Panc1 (cell line): ENCODE measurements around the gene R3HDM4. TPM values are rescaled to one million over a fixed set of nuclear protein-coding genes. Genes with fewer than 3 reads are reported as not detected.

Experiments used
- ATAC-seq: fragments of 200-7000 bp; cut with Tn5 transposase; 2 replicates; pipeline ENCODE4 v1.9.1; 2020; ENCODE audit warnings: mild to moderate bottlenecking, moderate library complexity
- BruUV-seq: library from RNA; stranded (reverse); fragments of 400-500 nt; replicated peaks from 2 replicates; lab custom pipeline; 2021; lab: Mats Ljungman, UMichigan
- CTCF ChIA-PET: fragments of 300-600 bp; sonication (Branson Sonifier 250); formaldehyde crosslinking; loops from one replicate; lab custom pipeline; 2022; ENCODE audit warnings: antibody characterized with exemption; lab: Charles Lee
- POLR2A ChIA-PET: fragments of 300-600 bp; sonication (Branson Sonifier 250); formaldehyde crosslinking; loops from one replicate; lab custom pipeline; 2022; ENCODE audit warnings: antibody characterized with exemption; lab: Charles Lee
- DNase-seq: peaks from one replicate; pipeline ENCODE4 v3.0.0-alpha.2; 2010; ENCODE audit warnings: low read depth, low spot score
- H3K27ac ChIP-seq: 2 replicates; pipeline ENCODE4 v1.5.1; 2011; ENCODE audit warnings: mild to moderate bottlenecking, low read length, inconsistent platforms
- H3K27me3 ChIP-seq: fragments of 200-500 bp; sonication (Bioruptor generic); 2 replicates; pipeline ENCODE4 v1.6.0; 2014; ENCODE audit warnings: low read length, inconsistent platforms; ENCODE audit not compliant: control insufficient read depth, insufficient read depth
- H3K36me3 ChIP-seq: fragments of 200-500 bp; sonication (Bioruptor generic); 2 replicates; pipeline ENCODE4 v1.5.1; 2014; ENCODE audit warnings: inconsistent platforms, mild to moderate bottlenecking, low read length, moderate library complexity; ENCODE audit not compliant: control insufficient read depth, insufficient read depth
- H3K4me1 ChIP-seq: 2 replicates; pipeline ENCODE4 v1.5.1; 2011; ENCODE audit warnings: inconsistent platforms, mild to moderate bottlenecking, low read length, moderate library complexity; ENCODE audit not compliant: control insufficient read depth, insufficient read depth
- H3K4me3 ChIP-seq, 2 experiments: 2 replicates each; pipeline ENCODE4 v1.5.1; 2011 to 2012; ENCODE audit warnings: low read depth in 2 of 2, low read length in 2 of 2, mild to moderate bottlenecking in 2 of 2, inconsistent platforms in 1 of 2, moderate library complexity in 1 of 2
- H3K9me3 ChIP-seq: fragments of 200-500 bp; sonication (Bioruptor generic); 2 replicates; pipeline ENCODE4 v1.5.1; 2014; ENCODE audit warnings: low read depth, mild to moderate bottlenecking, inconsistent platforms, low read length, moderate library complexity; ENCODE audit not compliant: control insufficient read depth, insufficient read depth
- CTCF ChIP-seq: fragments of 450-650 bp; IDR thresholded peaks from 2 replicates; pipeline ENCODE4 v1.5.1; 2017; ENCODE audit warnings: mild to moderate bottlenecking
- POLR2AphosphoS5 ChIP-seq: IDR thresholded peaks from 2 replicates; pipeline ENCODE4 v1.6.1; 2012; ENCODE audit warnings: mild to moderate bottlenecking, low read depth, low read length, moderate library complexity
- REST ChIP-seq, 2 experiments: IDR thresholded peaks; 2 replicates each; pipeline ENCODE4 v1.6.1; 2011 to 2012; ENCODE audit warnings: low read depth in 2 of 2, control low read depth in 1 of 2, low read length in 1 of 2, mild to moderate bottlenecking in 1 of 2, moderate library complexity in 1 of 2; ENCODE audit not compliant: insufficient read depth in 1 of 2
- SIN3A ChIP-seq: IDR thresholded peaks from 2 replicates; pipeline ENCODE4 v1.6.1; 2012; ENCODE audit warnings: low read depth, mild to moderate bottlenecking, low read length, moderate library complexity, borderline replicate concordance; ENCODE audit not compliant: insufficient read depth
- TCF7L2 ChIP-seq: IDR thresholded peaks from 2 replicates; pipeline ENCODE4 v1.6.1; 2011; ENCODE audit warnings: mild to moderate bottlenecking, low read depth, low read length, inconsistent platforms
- in situ Hi-C: cut with HindIII; loops from 2 replicates; pipeline ENCODE4 v1.10.0; 2016; ENCODE audit warnings: low sequenced_read_pairs, low pct_unique_long_range_greater_than_20kb
- intact Hi-C: fragments of 100-400 bp; cut with micrococcal nuclease; formaldehyde crosslinking; loops from one replicate; pipeline ENCODE4 v1.10.0; 2022; ENCODE audit not compliant: unreplicated experiment
- total RNA-seq: library from RNA; stranded (reverse); gene quantifications from one replicate; pipeline ENCODE4 v1.2.1, GENCODE V29; 2021; ENCODE audit not compliant: unreplicated experiment

Gene R3HDM4
- total RNA-seq, 1 experiment from 2014 or later, result 43.5 TPM

- in situ Hi-C loops, result no loop called here
- POLR2A ChIA-PET, result no interaction called here
- CTCF ChIA-PET, result interaction anchor here (0.6 to 0.7 kb wide), 2 partner anchors 15 to 71 kb away, joined by 3 read pairs; no protein-coding TSS in a partner anchor
Observed at GRCh38 chr19:858284-858683, 54.7 kb downstream of the R3HDM4 start.

GRCh38 chr19:855566-856120 lies 57.4 kb downstream of the R3HDM4 start:
- no peak for TF ChIP-seq TCF7L2
- TF ChIP-seq REST (IDR thresholded peaks at IDR 0.05; ENCODE audit: insufficient read depth in 1 of 2, low read depth in 2 of 2, low read length in 1 of 2), result no peak
- TF ChIP-seq CTCF, result no peak
- TF ChIP-seq SIN3A, result no peak
- TF ChIP-seq POLR2AphosphoS5, result no peak
- H3K27me3 ChIP-seq, result no peaks in the 10 kb centered on the region
- H3K36me3 ChIP-seq, result no peaks in the 10 kb centered on the region
- peaks cover 13% of the 10 kb centered on the region for H3K4me1 ChIP-seq
- no peak overlapping the region for H3K27ac ChIP-seq
- no peak overlapping the region for H3K4me3 ChIP-seq
- BruUV-seq, result no TSS peak
- intact Hi-C loops, result loop anchor here (5.0 kb wide), 1 partner anchor 142 kb away; no protein-coding TSS in a partner anchor
- ChIA-PET POLR2A (no interaction called here), CTCF (no interaction called here)
- no peak for ATAC-seq
- no peak for DNase-seq
- no peaks in the 10 kb centered on the region for H3K9me3 ChIP-seq
- in situ Hi-C loops, result no loop called here

More at GRCh38 chr19:858284-858683, 54.7 kb downstream of the R3HDM4 start:
- DNase-seq (no peak), ATAC-seq (no peak)
- H3K27ac ChIP-seq, result no peak overlapping the region
- BruUV-seq, result no TSS peak
- no peaks in the 10 kb centered on the region for H3K9me3 ChIP-seq
- no peaks in the 10 kb centered on the region for H3K27me3 ChIP-seq
- H3K4me3 ChIP-seq, result no peak overlapping the region
- H3K36me3 ChIP-seq, result no peaks in the 10 kb centered on the region
- intact Hi-C loops, result loop anchor here (5.0 kb wide), 1 partner anchor 139 kb away; no protein-coding TSS in a partner anchor
- H3K4me1 ChIP-seq, result peaks cover 7% of the 10 kb centered on the region
- TF ChIP-seq REST (IDR thresholded peaks at IDR 0.05; ENCODE audit: insufficient read depth in 1 of 2, low read depth in 2 of 2, low read length in 1 of 2), result no peak
- no peak for TF ChIP-seq TCF7L2
- TF ChIP-seq POLR2AphosphoS5, result no peak
- TF ChIP-seq CTCF, result no peak
- no peak for TF ChIP-seq SIN3A
